ENCODE measurements around the gene MAGI2. TPM values are rescaled to one million over a fixed set of nuclear protein-coding genes. Genes with fewer than 3 reads are reported as not detected.

MAGI2 gene
- total RNA-seq, 4 donors from 2014 or later: 0.98 to 4.8 (median 2.5) TPM

DNA sequence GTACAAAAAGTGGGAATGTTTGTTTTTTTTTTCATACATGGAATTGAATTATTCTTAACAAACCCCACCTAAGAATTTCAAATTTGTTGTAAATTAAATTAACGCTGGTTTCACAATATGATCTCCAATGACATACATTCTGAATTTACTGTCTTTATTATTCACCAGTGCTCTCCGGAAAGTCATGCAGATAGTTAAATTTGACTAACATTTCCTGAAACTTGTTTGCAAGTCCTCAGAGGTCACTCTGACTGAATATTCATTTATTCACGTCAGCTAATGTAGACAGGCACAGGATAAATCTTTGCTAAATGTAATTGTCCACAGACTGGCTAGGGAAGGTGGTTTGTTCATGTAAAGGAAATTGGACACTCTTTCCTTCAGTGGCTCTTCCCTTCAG is 924.5 kb downstream of the MAGI2 start:
- WGBS: 67% methylated on average over 3 of the region's 3 CpGs

DNA sequence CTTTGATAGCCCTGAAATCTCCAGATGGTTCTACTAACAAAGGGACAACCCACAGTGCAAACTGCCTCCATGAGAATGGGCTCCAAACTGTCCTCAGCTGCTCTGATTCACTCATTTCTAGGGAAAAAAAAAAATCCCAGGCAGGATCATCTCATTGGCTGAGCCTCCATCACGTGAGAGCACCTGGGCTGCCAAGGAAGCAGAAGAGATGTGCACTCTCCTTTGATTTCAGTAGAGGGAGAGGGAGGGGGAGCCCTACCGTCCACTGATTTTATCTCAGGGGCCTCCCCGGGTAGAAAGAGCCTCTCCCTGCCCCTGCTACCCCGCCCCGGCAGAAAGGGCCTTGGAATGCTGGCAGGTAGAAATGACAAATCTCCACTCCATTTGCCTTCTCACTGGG is 929.5 kb downstream of the MAGI2 start:
- Histone ChIP-seq H3K27me3 (no peaks in the 10 kb centered on the region), H3K4me1 (no peaks in the 10 kb centered on the region), H3K4me3 (no peak overlapping the region), H3K9me3 (no peaks in the 10 kb centered on the region), H3K36me3 (no peaks in the 10 kb centered on the region), H3K27ac (no peak overlapping the region)
- DNase-seq (ENCODE audit: low spot score in 2 of 2): no peak
- 26% methylated on average over 5 of the region's 5 CpGs for WGBS
- no peak for TF ChIP-seq POLR2A (IDR thresholded peaks at IDR 0.05)
- TF ChIP-seq CTCF (IDR thresholded peaks at IDR 0.05): no peak
- TF ChIP-seq EP300 (IDR thresholded peaks at IDR 0.05): no peak
- TF ChIP-seq POLR2AphosphoS5 (IDR thresholded peaks at IDR 0.05): no peak

More for the DNA sequence above, 924.5 kb downstream of the MAGI2 start:
- no peak for TF ChIP-seq POLR2A (IDR thresholded peaks at IDR 0.05)
- no peak for TF ChIP-seq EP300 (IDR thresholded peaks at IDR 0.05)
- TF ChIP-seq CTCF (IDR thresholded peaks at IDR 0.05): no peak
- TF ChIP-seq POLR2AphosphoS5 (IDR thresholded peaks at IDR 0.05): no peak
- Histone ChIP-seq H3K36me3 (no peaks in the 10 kb centered on the region), H3K9me3 (no peaks in the 10 kb centered on the region), H3K4me3 (no peak overlapping the region), H3K4me1 (no peaks in the 10 kb centered on the region), H3K27me3 (no peaks in the 10 kb centered on the region), H3K27ac (no peak overlapping the region)
- DNase-seq (ENCODE audit: low spot score in 2 of 2): no peak

DNA sequence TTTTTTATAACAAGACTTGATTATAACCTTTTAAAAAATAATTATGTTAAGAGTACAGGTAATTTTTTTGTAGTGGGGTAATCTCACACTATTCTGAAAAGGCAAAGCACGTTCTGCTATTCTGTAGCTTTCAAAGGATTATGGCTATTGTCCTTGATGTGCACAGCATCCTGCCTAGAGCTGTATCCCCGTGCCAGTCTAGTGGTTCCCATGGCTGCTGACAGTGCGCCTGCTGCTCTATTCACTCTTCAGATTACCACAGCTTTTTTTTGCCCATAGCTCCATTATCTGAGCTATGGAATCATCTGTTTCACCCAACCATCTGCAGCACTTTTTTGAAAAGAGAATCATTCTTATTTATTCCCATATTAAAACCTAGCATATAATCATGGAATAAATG is 931.5 kb downstream of the MAGI2 start:
- H3K36me3 ChIP-seq: no peaks in the 10 kb centered on the region
- no peak for DNase-seq (ENCODE audit: low spot score in 2 of 2)
- no peaks in the 10 kb centered on the region for H3K4me1 ChIP-seq
- H3K9me3 ChIP-seq: no peaks in the 10 kb centered on the region
- H3K4me3 ChIP-seq: no peak overlapping the region
- WGBS: 86% methylated on average over 3 of the region's 3 CpGs
- no peak overlapping the region for H3K27ac ChIP-seq
- TF ChIP-seq CTCF (IDR thresholded peaks at IDR 0.05) (no peak), POLR2AphosphoS5 (IDR thresholded peaks at IDR 0.05) (no peak), POLR2A (IDR thresholded peaks at IDR 0.05) (no peak), EP300 (IDR thresholded peaks at IDR 0.05) (no peak)
- H3K27me3 ChIP-seq: no peaks in the 10 kb centered on the region

- WGBS: 80% methylated on average over 2 of the region's 2 CpGs
- Histone ChIP-seq H3K9me3 (no peaks in the 10 kb centered on the region), H3K27ac (no peak overlapping the region), H3K4me1 (no peaks in the 10 kb centered on the region), H3K27me3 (no peaks in the 10 kb centered on the region), H3K4me3 (no peak overlapping the region), H3K36me3 (no peaks in the 10 kb centered on the region)
- no peak for DNase-seq (ENCODE audit: low spot score in 2 of 2)
- TF ChIP-seq POLR2A (IDR thresholded peaks at IDR 0.05) (no peak), CTCF (IDR thresholded peaks at IDR 0.05) (no peak)
Measured at GRCh38 chr7:78516450-78516849, 937.0 kb downstream of the MAGI2 start.

DNA sequence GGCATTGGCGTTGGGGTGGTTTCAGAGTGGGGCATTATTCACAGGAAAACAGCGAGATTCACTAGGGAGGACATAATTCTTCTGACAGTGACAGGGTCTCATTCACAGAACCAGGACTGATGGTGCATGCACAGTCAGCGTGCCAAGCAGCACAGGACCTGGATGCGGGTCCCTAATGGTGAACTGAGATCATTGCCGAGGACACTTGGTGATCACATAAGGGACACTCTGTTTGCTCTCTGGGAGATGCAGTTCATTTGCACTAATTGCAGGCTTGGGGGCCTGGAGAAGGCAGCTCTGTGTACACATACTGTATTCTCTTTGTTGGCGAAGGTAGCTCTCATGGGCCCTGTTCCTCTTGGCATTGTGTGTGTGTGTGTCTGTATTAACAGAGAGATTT is 938.8 kb downstream of the MAGI2 start:
- DNase-seq (ENCODE audit: low spot score in 2 of 2): no peak
- Histone ChIP-seq H3K4me3 (no peak overlapping the region), H3K36me3 (no peaks in the 10 kb centered on the region), H3K27me3 (no peaks in the 10 kb centered on the region), H3K27ac (no peak overlapping the region), H3K9me3 (no peaks in the 10 kb centered on the region), H3K4me1 (no peaks in the 10 kb centered on the region)
- 88% methylated on average over 6 of the region's 6 CpGs for WGBS
- TF ChIP-seq POLR2AphosphoS5 (IDR thresholded peaks at IDR 0.05) (no peak), POLR2A (IDR thresholded peaks at IDR 0.05) (no peak), CTCF (IDR thresholded peaks at IDR 0.05) (no peak), EP300 (IDR thresholded peaks at IDR 0.05) (no peak)

Data from suprapubic skin (tissue), 4 donors.